Peyer's patch (tissue), 4 donors: ENCODE data around the gene NET1. TPM values are rescaled to one million over a fixed set of nuclear protein-coding genes. Genes with fewer than 3 reads are reported as not detected.
"Not testable (repeated sequence)": the region's sequence is repeated elsewhere in the genome, so short reads cannot be mapped to it uniquely, and the experiment has no call there.

Experiments
- DNase-seq, 3 donors: peaks; one replicate each; pipeline ENCODE4 v3.0.0-alpha.2; 2017 to 2019
- H3K27ac ChIP-seq, 4 donors: fragments of 200-600 bp; sonication (generic); one replicate each; pipeline ENCODE4 v1.5.1; 2016 to 2019
- H3K27me3 ChIP-seq, 2 donors: fragments of 200-600 bp; sonication (generic); one replicate each; pipeline ENCODE4 v1.5.1; 2019
- H3K36me3 ChIP-seq, 3 donors: fragments of 200-600 bp; sonication (generic); one replicate each; pipeline ENCODE4 v1.5.1; 2016 to 2019
- H3K4me1 ChIP-seq, 4 donors: fragments of 200-600 bp; sonication (generic); one replicate each; pipeline ENCODE4 v1.5.1; 2016 to 2019
- H3K4me3 ChIP-seq, 4 donors: fragments of 200-600 bp; sonication (generic); 1 replicate in 3 of 4; 2 replicates in 1 of 4; pipeline ENCODE4 v1.5.1; 2016 to 2019; ENCODE audit warnings: mild to moderate bottlenecking in 1 of 4
- H3K9me3 ChIP-seq, 4 donors: fragments of 200-600 bp; sonication (generic); one replicate each; pipeline ENCODE4 v1.5.1; 2016 to 2019; ENCODE audit warnings: mild to moderate bottlenecking in 1 of 4
- POLR2A ChIP-seq, 2 donors: fragments of 450-650 bp; IDR thresholded peaks; one replicate each; pipeline ENCODE4 v1.5.1; 2017; ENCODE audit warnings: antibody characterized with exemption in 2 of 2, mild to moderate bottlenecking in 2 of 2, moderate library complexity in 2 of 2
- total RNA-seq, 4 donors: library from RNA; depleted of rRNA; stranded (reverse); fragments of >200 nt; gene quantifications; one replicate each; pipeline ENCODE4 v1.1.0, GENCODE V29; 2016
- TF ChIP-seq, protein P1 (sequence below), 6 experiments: fragments of 450-650 bp in 4 of 6; fragments of 200-600 bp in 2 of 6; sonication (generic) in 1 of 6; IDR thresholded peaks; one replicate each; pipeline ENCODE4 v1.5.1; 2017 to 2019; ENCODE audit warnings: antibody characterized with exemption in 6 of 6, mild to moderate bottlenecking in 3 of 6, moderate library complexity in 1 of 6

Gene NET1
- total RNA-seq, 4 donors from 2014 or later, result 85.0 to 155 (median 122) TPM

DNA sequence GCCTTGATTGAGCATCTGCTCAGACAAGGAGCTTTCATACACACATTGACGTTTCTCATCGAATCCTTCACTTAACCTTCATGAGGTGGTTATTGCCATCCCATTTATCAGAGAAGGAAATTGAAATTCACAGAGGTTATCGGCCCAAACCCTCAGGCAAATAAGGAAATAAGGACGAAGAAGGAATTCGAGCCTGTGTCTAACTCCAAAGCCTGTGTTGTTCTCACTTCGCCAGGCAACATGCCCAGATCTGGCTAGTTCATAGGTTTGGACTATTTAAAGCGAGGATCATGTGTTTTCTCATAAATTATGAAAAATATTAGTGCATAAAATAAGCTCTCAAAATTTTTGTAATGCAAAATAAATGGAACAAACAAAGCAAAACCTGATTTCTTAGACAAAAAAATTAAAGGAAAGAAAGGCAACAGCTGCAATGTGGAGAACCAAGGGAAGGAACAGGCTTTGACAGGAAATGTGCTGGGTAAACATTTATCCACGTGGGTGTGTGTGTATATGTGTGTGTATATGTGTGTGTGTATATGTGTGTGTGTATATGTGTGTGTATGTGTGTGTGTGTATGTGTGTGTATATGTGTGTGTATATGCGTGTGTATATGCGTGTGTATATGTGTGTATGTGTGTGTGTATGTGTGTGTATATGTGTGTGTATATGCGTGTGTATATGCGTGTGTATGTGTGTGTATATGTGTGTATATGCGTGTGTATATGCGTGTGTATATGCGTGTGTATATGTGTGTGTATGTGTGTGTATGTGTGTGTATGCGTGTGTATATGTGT, 42.8 kb upstream of the NET1 start:
- TF ChIP-seq, protein P1, sequence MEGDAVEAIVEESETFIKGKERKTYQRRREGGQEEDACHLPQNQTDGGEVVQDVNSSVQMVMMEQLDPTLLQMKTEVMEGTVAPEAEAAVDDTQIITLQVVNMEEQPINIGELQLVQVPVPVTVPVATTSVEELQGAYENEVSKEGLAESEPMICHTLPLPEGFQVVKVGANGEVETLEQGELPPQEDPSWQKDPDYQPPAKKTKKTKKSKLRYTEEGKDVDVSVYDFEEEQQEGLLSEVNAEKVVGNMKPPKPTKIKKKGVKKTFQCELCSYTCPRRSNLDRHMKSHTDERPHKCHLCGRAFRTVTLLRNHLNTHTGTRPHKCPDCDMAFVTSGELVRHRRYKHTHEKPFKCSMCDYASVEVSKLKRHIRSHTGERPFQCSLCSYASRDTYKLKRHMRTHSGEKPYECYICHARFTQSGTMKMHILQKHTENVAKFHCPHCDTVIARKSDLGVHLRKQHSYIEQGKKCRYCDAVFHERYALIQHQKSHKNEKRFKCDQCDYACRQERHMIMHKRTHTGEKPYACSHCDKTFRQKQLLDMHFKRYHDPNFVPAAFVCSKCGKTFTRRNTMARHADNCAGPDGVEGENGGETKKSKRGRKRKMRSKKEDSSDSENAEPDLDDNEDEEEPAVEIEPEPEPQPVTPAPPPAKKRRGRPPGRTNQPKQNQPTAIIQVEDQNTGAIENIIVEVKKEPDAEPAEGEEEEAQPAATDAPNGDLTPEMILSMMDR (IDR thresholded peaks at IDR 0.05), result no peak
- no peak for TF ChIP-seq POLR2A (IDR thresholded peaks at IDR 0.05)
- Histone ChIP-seq H3K36me3 (no peaks in the 10 kb centered on the region), H3K9me3 (no peaks in the 10 kb centered on the region), H3K27me3 (no peaks in the 10 kb centered on the region), H3K4me1 (peaks cover 0 to under 1% (median 0%) of the 10 kb centered on the region in 4 donors), H3K4me3 (no peak overlapping the region), H3K27ac (no peak overlapping the region)
- DNase-seq, result no peak

DNA sequence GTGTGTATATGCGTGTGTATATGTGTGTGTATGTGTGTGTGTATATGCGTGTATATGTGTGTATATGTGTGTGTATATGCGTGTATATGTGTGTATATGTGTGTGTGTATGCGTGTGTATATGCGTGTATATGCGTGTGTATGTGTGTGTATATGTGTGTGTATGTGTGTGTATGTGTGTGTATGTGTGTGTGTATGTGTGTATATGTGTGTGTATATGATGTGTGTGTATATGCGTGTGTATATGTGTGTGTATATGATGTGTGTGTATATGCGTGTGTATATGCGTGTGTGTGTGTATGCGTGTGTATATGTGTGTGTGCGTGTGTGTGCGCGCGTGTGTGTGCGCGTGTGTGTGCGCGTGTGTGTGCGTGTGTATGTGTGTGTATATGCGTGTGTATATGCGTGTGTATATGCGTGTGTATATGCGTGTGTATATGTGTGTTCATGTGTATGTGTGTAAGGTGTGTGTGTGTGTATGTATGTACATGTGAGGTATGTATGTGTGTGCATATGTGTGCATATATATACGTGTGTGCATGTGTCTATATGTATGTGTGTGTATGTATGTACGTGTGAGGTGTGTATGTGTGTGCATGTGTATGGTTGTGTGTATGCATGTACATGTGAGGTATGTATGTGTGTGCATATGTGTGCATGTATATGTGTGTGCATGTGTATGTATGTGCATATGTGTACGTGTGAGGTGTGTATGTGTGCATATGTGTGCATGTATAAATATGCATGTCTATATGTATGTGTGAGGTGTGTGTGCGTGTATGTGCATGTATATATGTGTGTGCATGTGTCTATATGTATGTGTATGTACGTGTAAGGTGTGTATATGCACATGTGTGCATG, 41.6 kb upstream of the NET1 start:
- no peak overlapping the region for H3K27ac ChIP-seq
- no peak for TF ChIP-seq POLR2A (IDR thresholded peaks at IDR 0.05)
- TF ChIP-seq, protein P1 (IDR thresholded peaks at IDR 0.05), result no peak
- no peak for DNase-seq
- no peaks in the 10 kb centered on the region for H3K4me1 ChIP-seq
- H3K27me3 ChIP-seq, result no peaks in the 10 kb centered on the region
- H3K36me3 ChIP-seq, result no peaks in the 10 kb centered on the region
- H3K4me3 ChIP-seq, result no peak overlapping the region
- no peaks in the 10 kb centered on the region for H3K9me3 ChIP-seq

DNA sequence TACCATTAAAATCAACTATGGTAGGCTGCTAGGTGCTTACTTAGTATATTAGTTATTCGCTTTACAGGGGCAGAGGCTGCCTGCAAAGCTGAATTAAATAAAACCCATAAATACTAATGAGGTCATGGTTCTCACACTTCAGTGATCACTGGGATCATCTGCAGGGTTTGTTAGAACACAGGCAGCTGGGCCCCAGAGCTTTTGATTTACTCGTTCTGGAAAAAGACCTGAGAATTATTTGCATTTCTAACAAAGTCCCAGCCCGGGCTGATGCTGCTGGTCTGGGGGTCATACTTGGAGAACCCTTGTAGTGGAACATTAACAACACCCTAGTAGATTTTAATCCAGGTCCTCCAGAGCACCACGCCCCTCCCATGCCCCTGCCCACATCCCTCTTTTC, 39.0 kb upstream of the NET1 start:
- TF ChIP-seq, protein P1 (IDR thresholded peaks at IDR 0.05), result no peak
- TF ChIP-seq POLR2A (IDR thresholded peaks at IDR 0.05), result no peak
- H3K4me3 ChIP-seq, result no peak overlapping the region
- no peaks in the 10 kb centered on the region for H3K36me3 ChIP-seq
- DNase-seq, result no peak
- H3K27me3 ChIP-seq, result no peaks in the 10 kb centered on the region
- no peaks in the 10 kb centered on the region for H3K4me1 ChIP-seq
- no peak overlapping the region for H3K27ac ChIP-seq
- H3K9me3 ChIP-seq, result no peaks in the 10 kb centered on the region

DNA sequence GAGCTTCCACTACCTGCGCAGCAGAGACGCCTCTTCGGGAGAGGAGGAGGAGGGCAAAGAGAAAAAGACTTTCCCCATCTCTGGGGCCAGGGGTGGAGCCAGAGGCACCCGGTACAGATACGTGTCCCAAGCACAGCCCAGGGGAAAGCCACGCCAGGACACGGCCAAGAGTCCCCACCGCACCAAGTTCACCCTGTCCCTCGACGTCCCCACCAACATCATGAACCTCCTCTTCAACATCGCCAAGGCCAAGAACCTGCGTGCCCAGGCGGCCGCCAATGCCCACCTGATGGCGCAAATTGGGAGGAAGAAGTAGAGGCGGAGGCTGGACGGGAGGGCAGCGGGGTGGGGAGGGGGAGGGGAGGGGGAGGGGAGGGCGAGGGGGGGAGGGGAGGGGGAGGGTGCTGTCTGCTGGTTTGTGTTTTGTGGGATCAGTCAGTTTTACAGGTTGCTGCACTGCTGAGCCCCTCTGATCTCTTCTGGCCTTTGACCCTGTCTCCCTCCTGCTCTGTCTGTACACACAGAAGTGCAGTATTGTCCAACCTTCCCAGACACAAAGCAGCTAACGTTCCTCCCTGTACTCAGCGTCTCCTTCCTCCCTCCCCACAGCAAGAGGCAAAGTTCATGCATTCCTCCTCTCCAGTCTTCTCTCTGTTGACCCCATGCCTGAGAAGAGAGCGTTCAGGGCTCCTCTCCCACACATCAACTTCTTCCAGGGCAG, 38.3 kb upstream of the NET1 start:
- no peak for DNase-seq
- Histone ChIP-seq H3K4me3 (no peak overlapping the region), H3K27ac (no peak overlapping the region), H3K9me3 (no peaks in the 10 kb centered on the region), H3K4me1 (no peaks in the 10 kb centered on the region), H3K36me3 (no peaks in the 10 kb centered on the region), H3K27me3 (no peaks in the 10 kb centered on the region)
- TF ChIP-seq, protein P1 (IDR thresholded peaks at IDR 0.05), result no peak
- no peak for TF ChIP-seq POLR2A (IDR thresholded peaks at IDR 0.05)

DNA sequence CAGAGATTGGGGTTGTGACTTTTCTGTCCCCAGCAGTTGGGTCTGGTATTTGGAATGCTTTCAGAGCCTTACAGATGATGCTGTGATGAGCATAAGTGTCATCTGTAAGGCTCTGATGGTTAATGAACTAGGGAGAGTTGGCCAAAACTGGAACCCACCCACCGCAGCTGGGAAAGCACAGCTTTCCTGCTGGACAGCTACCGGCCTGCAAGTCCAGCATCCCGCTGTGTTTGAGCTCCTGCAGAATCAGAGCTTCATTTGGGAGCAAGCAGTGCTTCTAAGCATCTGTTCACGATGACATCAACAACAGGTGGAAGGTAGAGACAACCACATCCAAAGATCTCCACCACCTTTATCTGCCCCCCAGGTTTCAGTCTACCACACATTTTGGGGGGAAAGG, 35.9 kb upstream of the NET1 start:
- TF ChIP-seq POLR2A (IDR thresholded peaks at IDR 0.05), result no peak
- TF ChIP-seq, protein P1 (IDR thresholded peaks at IDR 0.05), result no peak
- Histone ChIP-seq H3K27me3 (no peaks in the 10 kb centered on the region), H3K4me3 (no peak overlapping the region), H3K9me3 (no peaks in the 10 kb centered on the region), H3K4me1 (no peaks in the 10 kb centered on the region), H3K27ac (no peak overlapping the region), H3K36me3 (no peaks in the 10 kb centered on the region)
- DNase-seq, result no peak

DNA sequence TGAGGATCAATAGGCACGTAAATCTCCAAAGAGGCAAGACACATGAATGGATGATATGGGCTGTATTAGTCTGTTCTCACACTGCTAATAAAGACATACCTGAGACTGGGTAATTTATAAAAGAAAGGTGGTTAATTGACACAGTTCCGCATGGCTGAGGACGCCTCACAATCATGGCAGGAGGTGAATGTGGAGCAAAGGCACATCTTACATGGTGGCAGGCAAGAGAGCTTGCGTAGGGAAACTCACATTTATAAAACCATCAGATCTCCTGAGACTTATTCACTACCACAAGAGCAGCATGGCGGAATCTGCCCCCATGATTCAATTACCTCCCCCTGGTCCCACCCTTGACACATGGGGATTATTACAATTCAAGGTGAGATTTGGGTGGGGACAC, 33.2 kb upstream of the NET1 start:
- not testable (repeated sequence) for DNase-seq, H3K27ac ChIP-seq, H3K4me1 ChIP-seq, H3K9me3 ChIP-seq, H3K4me3 ChIP-seq, H3K36me3 ChIP-seq, H3K27me3 ChIP-seq

DNA sequence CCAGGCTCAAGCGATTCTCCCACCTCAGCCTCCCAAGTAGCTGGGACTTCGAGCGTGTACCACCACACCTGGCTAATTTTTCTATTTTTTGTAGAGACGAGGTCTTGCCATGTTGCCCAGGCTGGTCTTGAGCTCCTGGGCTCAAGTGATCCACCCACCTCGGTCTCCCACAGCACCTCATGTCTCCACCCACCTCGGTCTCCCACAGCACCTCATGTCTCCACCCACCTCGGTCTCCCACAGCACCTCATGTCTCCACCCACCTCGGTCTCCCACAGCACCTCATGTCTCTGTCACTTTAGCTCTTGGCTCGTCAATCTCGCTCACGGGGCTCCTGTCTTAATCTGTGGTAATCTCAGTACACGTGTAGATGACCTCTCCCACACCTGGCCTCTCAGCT, 32.0 kb upstream of the NET1 start:
- not testable (repeated sequence) for H3K27ac ChIP-seq, DNase-seq, H3K9me3 ChIP-seq, H3K36me3 ChIP-seq, H3K4me3 ChIP-seq, H3K4me1 ChIP-seq, H3K27me3 ChIP-seq
